IMR-90 (cell line): ENCODE results near the gene NOD1. TPM values are rescaled to one million over a fixed set of nuclear protein-coding genes. Genes with fewer than 3 reads are reported as not detected.

Experiments used
- ATAC-seq: fragments of 200-7000 bp; cut with Tn5 transposase; 2 replicates; pipeline ENCODE4 v1.9.1; 2020; ENCODE audit warnings: low read depth, mild to moderate bottlenecking, moderate library complexity
- BruUV-seq: library from RNA; stranded (reverse); fragments of 400-500 nt; replicated peaks from 2 replicates; lab custom pipeline; 2021; lab: Mats Ljungman, UMichigan
- CTCF ChIA-PET: fragments of 300-600 bp; formaldehyde crosslinking; extraction: SDS; loops from one replicate; lab custom pipeline; 2021; ENCODE audit warnings: antibody characterized with exemption; lab: Yijun Ruan, JAX
- POLR2A ChIA-PET: fragments of 300-600 bp; sonication (Branson Sonifier 250); formaldehyde crosslinking; loops from one replicate; lab custom pipeline; 2022; ENCODE audit warnings: antibody characterized with exemption; ENCODE audit not compliant: unreplicated experiment; lab: Charles Lee
- DNase-seq: peaks from one replicate; pipeline ENCODE4 v3.0.0; 2013
- H2AFZ ChIP-seq: replicated peaks from 2 replicates; pipeline ENCODE3; 2013; ENCODE audit warnings: low read length, mild to moderate bottlenecking; ENCODE audit not compliant: poor library complexity
- H2AK5ac ChIP-seq: 2 replicates; pipeline ENCODE4 v1.6.1; 2013; ENCODE audit warnings: low read depth, low read length, inconsistent platforms
- H2AK9ac ChIP-seq: replicated peaks from 2 replicates; pipeline ENCODE3; 2013; ENCODE audit warnings: mild to moderate bottlenecking, low read depth, low read length, moderate library complexity; ENCODE audit not compliant: poor library complexity
- H2BK120ac ChIP-seq: 2 replicates; pipeline ENCODE4 v1.6.1; 2013; ENCODE audit warnings: low read depth, low read length, inconsistent platforms
- H2BK15ac ChIP-seq: 3 replicates; pipeline ENCODE4 v1.6.1; 2013; ENCODE audit warnings: low read depth, low read length, inconsistent platforms
- H2BK20ac ChIP-seq: 2 replicates; pipeline ENCODE4 v1.6.1; 2013; ENCODE audit warnings: low read depth, mild to moderate bottlenecking, inconsistent platforms, low read length, moderate library complexity
- H2BK5ac ChIP-seq: 2 replicates; pipeline ENCODE4 v1.6.1; 2013; ENCODE audit warnings: mild to moderate bottlenecking, low read depth, low read length, inconsistent platforms; ENCODE audit not compliant: poor library complexity, severe bottlenecking
- H3K14ac ChIP-seq: replicated peaks from 2 replicates; pipeline ENCODE4 v1.6.1; 2013; ENCODE audit warnings: low read depth, low read length, inconsistent platforms
- H3K18ac ChIP-seq: 2 replicates; pipeline ENCODE4 v1.6.1; 2013; ENCODE audit warnings: low read depth, low read length, control low read depth
- H3K23ac ChIP-seq: 2 replicates; pipeline ENCODE4 v1.6.1; 2013; ENCODE audit warnings: low read depth, low read length, inconsistent platforms
- H3K27ac ChIP-seq: 2 replicates; pipeline ENCODE4 v1.5.1; 2013; ENCODE audit warnings: mild to moderate bottlenecking, control low read depth, low read length; ENCODE audit not compliant: insufficient read depth
- H3K27me3 ChIP-seq: 2 replicates; pipeline ENCODE4 v1.6.1; 2013; ENCODE audit warnings: low read length; ENCODE audit not compliant: control insufficient read depth, insufficient read depth
- H3K36me3 ChIP-seq: 2 replicates; pipeline ENCODE4 v1.6.1; 2013; ENCODE audit warnings: low read length, mixed read lengths; ENCODE audit not compliant: control insufficient read depth, insufficient read depth
- H3K4ac ChIP-seq: 2 replicates; pipeline ENCODE4 v1.6.1; 2013; ENCODE audit warnings: low read depth, low read length, inconsistent platforms
- H3K4me1 ChIP-seq: 2 replicates; pipeline ENCODE4 v1.6.1; 2013; ENCODE audit warnings: low read length, mixed read lengths; ENCODE audit not compliant: control insufficient read depth, insufficient read depth
- H3K4me2 ChIP-seq: 2 replicates; pipeline ENCODE4 v1.6.1; 2013; ENCODE audit warnings: low read depth, mild to moderate bottlenecking, control low read depth, low read length, moderate library complexity
- H3K4me3 ChIP-seq: 2 replicates; pipeline ENCODE4 v1.5.1; 2013; ENCODE audit warnings: low read depth, mild to moderate bottlenecking, control low read depth, low read length, moderate library complexity; ENCODE audit not compliant: insufficient read depth
- H3K56ac ChIP-seq: 2 replicates; pipeline ENCODE4 v1.6.1; 2013; ENCODE audit warnings: low read length, inconsistent platforms; ENCODE audit not compliant: insufficient read depth; ENCODE audit errors: extremely low read depth
- H3K79me1 ChIP-seq, 2 experiments: 2 replicates each; pipeline ENCODE4 v1.6.1; 2013; ENCODE audit warnings: low read length in 2 of 2, inconsistent platforms in 1 of 2, low read depth in 1 of 2
- H3K9ac ChIP-seq: 2 replicates; pipeline ENCODE4 v1.6.1; 2013; ENCODE audit warnings: low read depth, low read length, control low read depth
- H3K9me1 ChIP-seq: 2 replicates; pipeline ENCODE4 v1.6.1; 2013; ENCODE audit warnings: low read length, inconsistent platforms; ENCODE audit not compliant: insufficient read depth
- H3K9me3 ChIP-seq: 2 replicates; pipeline ENCODE4 v1.6.1; 2013; ENCODE audit warnings: low read length; ENCODE audit not compliant: control insufficient read depth, insufficient read depth
- H4K20me1 ChIP-seq: 2 replicates; pipeline ENCODE4 v1.6.1; 2013; ENCODE audit warnings: low read length, inconsistent platforms; ENCODE audit not compliant: insufficient read depth
- H4K5ac ChIP-seq: 2 replicates; pipeline ENCODE4 v1.6.1; 2013; ENCODE audit warnings: mild to moderate bottlenecking, low read depth, low read length, control low read depth
- H4K8ac ChIP-seq, 2 experiments: 2 replicates each; pipeline ENCODE4 v1.6.1; 2013; ENCODE audit warnings: low read depth in 2 of 2, low read length in 2 of 2, control low read depth in 1 of 2, inconsistent platforms in 1 of 2
- H4K91ac ChIP-seq: 2 replicates; pipeline ENCODE4 v1.6.1; 2013; ENCODE audit warnings: low read depth, low read length, inconsistent platforms; ENCODE audit not compliant: insufficient read depth
- BHLHE40 ChIP-seq: fragments of 150-350 bp; IDR thresholded peaks from 2 replicates; pipeline ENCODE4 v1.6.1; 2016; ENCODE audit warnings: mild to moderate bottlenecking, low read depth, low read length
- CEBPB ChIP-seq: IDR thresholded peaks from 2 replicates; pipeline ENCODE4 v1.6.1; 2012; ENCODE audit warnings: low read depth, low read length, improper control_type of control experiment
- CHD1 ChIP-seq: IDR thresholded peaks from 2 replicates; pipeline ENCODE4 v1.6.1; 2012; ENCODE audit warnings: low read depth, low read length, improper control_type of control experiment
- FOS ChIP-seq: fragments of 150-350 bp; IDR thresholded peaks from 2 replicates; pipeline ENCODE4 v1.6.1; 2016; ENCODE audit warnings: low read depth, low read length
- MXI1 ChIP-seq: IDR thresholded peaks from 2 replicates; pipeline ENCODE4 v1.6.1; 2012; ENCODE audit warnings: low read depth, mild to moderate bottlenecking, low read length, moderate library complexity, borderline replicate concordance
- POLR2A ChIP-seq: IDR thresholded peaks from 2 replicates; pipeline ENCODE4 v1.6.1; 2012; ENCODE audit warnings: mild to moderate bottlenecking, low read depth, low read length
- RFX5 ChIP-seq: IDR thresholded peaks from 2 replicates; pipeline ENCODE4 v1.8.0; 2012; ENCODE audit warnings: low read depth, mild to moderate bottlenecking, low read length, moderate library complexity
- SMC3 ChIP-seq: fragments of 150-350 bp; IDR thresholded peaks from 2 replicates; pipeline ENCODE4 v1.6.1; 2016; ENCODE audit warnings: low read depth, mild to moderate bottlenecking, antibody characterized with exemption, low read length, moderate library complexity
- WGBS, 2 experiments: methylation state at CpG; one replicate each; pipeline versions ENCODE4 v1.1.5 to v1.1.7; 2013; ENCODE audit warnings: missing lambda C conversion rate in 2 of 2; ENCODE audit not compliant: insufficient read length in 1 of 2; ENCODE audit errors: extremely low coverage in 2 of 2; 5-methylcytosine and 5-hydroxymethylcytosine counted together
- dilution Hi-C: fragments of 300-500 bp; cut with HindIII; formaldehyde crosslinking; loops from one replicate; pipeline ENCODE4 v1.14.3; 2018; ENCODE audit warnings: low sequenced_read_pairs; ENCODE audit not compliant: unreplicated experiment
- in situ Hi-C: fragments of 300-500 bp; cut with MboI; formaldehyde crosslinking; loops from 3 replicates; pipeline ENCODE4 v1.14.3; 2019; ENCODE audit warnings: low sequenced_read_pairs, inconsistent platforms, mixed read lengths
- intact Hi-C: fragments of 100-400 bp; cut with micrococcal nuclease; formaldehyde crosslinking; loops from 2 replicates; pipeline ENCODE4 v1.10.0; 2022
- polyA plus RNA-seq, 3 experiments: library from polyadenylated mRNA; depleted of rRNA; stranded (reverse); fragments of >200 nt; gene quantifications; 2 replicates each; pipeline ENCODE4 v1.2.3, GENCODE V29; 2012; ENCODE audit warnings: low replicate concordance in 1 of 3
- total RNA-seq: library from RNA; depleted of rRNA; stranded (reverse); fragments of >200 nt; gene quantifications from 2 replicates; pipeline ENCODE4 v1.2.3, GENCODE V29; 2012
- TF ChIP-seq, protein P1 (sequence below): fragments of 150-350 bp; IDR thresholded peaks from 2 replicates; pipeline ENCODE4 v1.6.1; 2017; ENCODE audit warnings: mild to moderate bottlenecking, antibody characterized with exemption, low read length, low read depth

The NOD1 gene
- total and polyA plus RNA-seq, 2 of the 4 experiments (the other 2 are of a cell fraction), result 1.8 to 3.0 TPM

DNA sequence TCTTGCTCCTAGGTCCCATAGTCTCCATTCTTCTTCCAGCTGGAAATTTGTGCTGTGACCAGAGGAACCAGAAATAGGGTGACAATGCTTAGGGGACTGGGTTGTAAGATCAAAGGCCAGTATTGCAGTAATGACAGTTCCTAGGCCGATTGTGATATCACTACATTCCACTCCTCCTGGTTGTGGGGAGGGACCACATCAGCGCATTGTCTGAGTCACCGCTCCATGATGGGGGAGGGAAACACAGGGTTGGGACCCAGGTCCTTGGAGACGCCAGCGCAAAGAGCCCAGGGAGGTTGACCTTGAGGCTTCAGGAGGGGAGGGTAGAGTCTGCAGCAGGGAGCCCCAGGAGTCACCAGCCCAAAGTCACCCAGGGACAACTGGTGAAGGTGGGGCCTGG is 46.8 kb upstream of the NOD1 start:
- Histone ChIP-seq H2BK15ac (no peak overlapping the region), H4K8ac (no peak overlapping the region), H3K4ac (no peak overlapping the region), H3K18ac (no peak overlapping the region), H3K9me3 (no peaks in the 10 kb centered on the region), H3K4me1 (peaks cover 4% of the 10 kb centered on the region), H2BK20ac (no peak overlapping the region), H3K27ac (no peak overlapping the region), H3K9ac (no peak overlapping the region), H2BK5ac (no peak overlapping the region), H3K9me1 (peaks cover 3% of the 10 kb centered on the region; the same call in 1 of the 2 replicates), H2AK5ac (no peak overlapping the region), H3K27me3 (no peaks in the 10 kb centered on the region), H2AFZ (no peak overlapping the region), H3K56ac (no peak overlapping the region), H4K91ac (no peak overlapping the region), H4K5ac (no peak overlapping the region), H3K4me2 (no peak overlapping the region), H4K20me1 (no peaks in the 10 kb centered on the region), H2AK9ac (no peak overlapping the region), H2BK120ac (no peak overlapping the region), H3K36me3 (no peaks in the 10 kb centered on the region), H3K23ac (no peak overlapping the region), H3K79me1 (no peaks in the 10 kb centered on the region), H3K4me3 (no peak overlapping the region), H3K14ac (no peak overlapping the region)
- ChIA-PET POLR2A (no interaction called here), CTCF (no interaction called here)
- no CpG with 5 or more reads among the region's 5 CpGs for WGBS, 2 experiments
- dilution Hi-C loops (no loop called here), intact Hi-C loops (no loop called here), in situ Hi-C loops (no loop called here)
- ATAC-seq (no peak), DNase-seq (no peak)
- TF ChIP-seq MXI1 (no peak), CHD1 (no peak), CEBPB (no peak), FOS (no peak), RFX5 (no peak), POLR2A (no peak), SMC3 (no peak), BHLHE40 (no peak)
- TF ChIP-seq, protein P1, sequence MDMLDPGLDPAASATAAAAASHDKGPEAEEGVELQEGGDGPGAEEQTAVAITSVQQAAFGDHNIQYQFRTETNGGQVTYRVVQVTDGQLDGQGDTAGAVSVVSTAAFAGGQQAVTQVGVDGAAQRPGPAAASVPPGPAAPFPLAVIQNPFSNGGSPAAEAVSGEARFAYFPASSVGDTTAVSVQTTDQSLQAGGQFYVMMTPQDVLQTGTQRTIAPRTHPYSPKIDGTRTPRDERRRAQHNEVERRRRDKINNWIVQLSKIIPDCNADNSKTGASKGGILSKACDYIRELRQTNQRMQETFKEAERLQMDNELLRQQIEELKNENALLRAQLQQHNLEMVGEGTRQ, result no peak
- no TSS peak for BruUV-seq
